Muscle of back (tissue), 11 donors: ENCODE results near the gene B4GALT5. TPM values are rescaled to one million over a fixed set of nuclear protein-coding genes. Genes with fewer than 3 reads are reported as not detected.
A peak's percentile ranks its signal among the peaks of the same experiment; 100 is the strongest.

ENCODE experiments used
- DNase-seq, 3 donors: peaks; one replicate each; pipeline versions ENCODE4 v3.0.0 to v3.0.0-alpha.2; 2013
- polyA plus RNA-seq, 10 donors: library from polyadenylated mRNA; unstranded; fragments of 120-200 nt; gene quantifications; one replicate each; pipeline ENCODE4 v1.2.1, GENCODE V29; 2013; ENCODE audit not compliant: insufficient read length in 10 of 10

B4GALT5 gene
- polyA plus RNA-seq, 10 donors, result 31.7 to 40.5 (median 34.7) TPM

GRCh38 chr20:49660912-49661311 lies 52.8 kb downstream of the B4GALT5 start:
- no peak for DNase-seq

DNA sequence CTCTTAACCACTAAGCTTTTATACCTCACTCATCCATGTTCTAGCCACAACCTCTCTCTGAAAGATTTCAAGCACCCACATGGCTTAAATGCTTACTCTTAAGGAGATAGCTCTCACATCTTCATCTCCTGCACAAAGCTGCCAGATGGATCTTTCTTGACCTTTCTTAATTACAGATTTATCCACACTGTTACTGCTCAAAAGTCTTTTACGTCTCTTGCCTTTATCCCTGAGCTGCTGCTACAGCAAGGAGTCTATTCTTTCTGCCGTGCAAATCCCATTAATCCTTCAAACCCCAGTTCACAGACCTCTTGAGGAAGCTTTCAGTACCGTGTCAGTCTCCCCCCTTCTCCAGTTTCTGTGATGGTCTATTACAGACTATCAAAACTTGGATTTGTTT lies 54.6 kb downstream of the B4GALT5 start:
- no peak for DNase-seq

GRCh38 chr20:49658508-49658907 lies 55.2 kb downstream of the B4GALT5 start:
- no peak for DNase-seq

DNA sequence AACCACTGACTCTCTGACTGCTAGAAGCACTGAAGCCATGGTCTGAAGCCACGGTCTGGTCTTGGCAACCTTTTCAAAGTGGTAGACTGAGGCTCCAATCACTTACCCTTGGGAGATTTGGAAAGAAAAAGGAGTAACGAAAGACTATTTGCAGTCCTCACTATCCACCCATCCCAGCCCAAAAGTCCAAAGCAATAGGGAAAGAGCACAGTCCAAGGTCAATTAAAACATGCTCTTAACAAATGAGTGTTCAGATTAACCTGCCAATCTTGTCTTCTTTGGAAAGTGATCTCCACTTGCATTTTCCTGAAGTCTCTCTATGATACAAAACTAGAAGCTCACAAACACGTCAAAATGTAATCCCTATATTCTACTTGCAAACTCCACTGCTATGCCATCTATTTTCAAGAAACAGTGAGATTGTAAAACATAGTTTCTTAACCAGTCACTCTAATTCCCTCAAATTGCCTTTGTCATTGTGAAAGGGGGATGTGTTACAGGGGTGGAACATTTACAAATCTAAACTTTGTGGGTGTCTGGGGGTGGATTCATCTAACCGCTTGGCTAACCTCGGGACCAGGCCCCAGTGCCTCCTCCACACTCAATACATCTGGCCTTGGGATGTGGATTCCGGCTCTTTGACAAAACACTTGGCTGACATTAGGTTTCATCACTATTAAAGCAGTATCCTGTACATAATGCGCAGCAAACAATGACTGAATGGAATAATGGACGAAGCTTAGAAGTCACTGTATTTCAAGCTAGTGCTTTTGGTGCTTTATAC lies 56.4 kb downstream of the B4GALT5 start:
- peak; percentile 47 to 83 (median 73) for DNase-seq

DNA sequence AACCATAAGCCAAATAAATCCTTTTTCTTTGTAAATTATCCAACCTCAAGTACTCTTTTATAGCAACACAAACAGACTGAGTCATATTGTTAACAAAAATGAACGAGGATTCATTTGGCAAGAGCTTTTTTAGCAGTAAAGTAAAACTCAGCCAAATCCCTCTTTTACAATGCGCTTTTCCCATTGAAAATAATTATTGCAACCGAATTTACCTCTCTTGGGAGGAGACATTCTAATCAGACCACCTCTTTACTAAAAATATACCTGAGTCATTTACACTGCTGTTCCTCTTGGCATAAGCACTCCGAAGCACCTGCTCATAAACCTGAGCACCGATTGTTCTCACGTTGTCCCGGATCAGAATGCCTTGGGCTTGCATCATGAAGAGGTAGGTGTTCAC lies 57.4 kb downstream of the B4GALT5 start:
- DNase-seq, result no peak

DNA sequence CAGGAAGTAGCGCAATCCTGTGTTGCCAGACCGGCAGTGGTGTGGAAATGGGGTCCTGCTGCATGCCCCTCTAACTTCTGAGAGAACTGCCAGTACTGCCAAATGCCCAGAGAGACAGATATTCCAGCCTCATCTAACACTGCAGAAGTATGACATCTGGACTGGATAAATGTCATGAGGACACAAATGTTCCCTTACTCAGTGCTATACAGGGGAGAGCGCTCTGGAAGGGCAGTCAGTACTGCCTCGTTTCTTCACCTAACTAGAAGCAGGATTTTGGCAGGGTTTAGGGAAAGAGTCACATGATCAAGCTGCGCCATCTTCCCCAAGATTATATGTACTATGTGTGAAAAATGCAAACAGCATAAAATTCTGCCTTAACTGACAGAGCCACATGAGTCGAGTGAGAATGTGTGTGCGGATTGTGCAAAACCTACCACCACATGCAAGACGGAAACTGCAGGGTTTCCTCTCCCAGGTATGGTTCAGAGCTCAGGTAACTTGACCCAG lies 59.7 kb downstream of the B4GALT5 start:
- DNase-seq, result no peak

GRCh38 chr20:49649672-49650071 lies 64.0 kb downstream of the B4GALT5 start:
- no peak for DNase-seq

DNA sequence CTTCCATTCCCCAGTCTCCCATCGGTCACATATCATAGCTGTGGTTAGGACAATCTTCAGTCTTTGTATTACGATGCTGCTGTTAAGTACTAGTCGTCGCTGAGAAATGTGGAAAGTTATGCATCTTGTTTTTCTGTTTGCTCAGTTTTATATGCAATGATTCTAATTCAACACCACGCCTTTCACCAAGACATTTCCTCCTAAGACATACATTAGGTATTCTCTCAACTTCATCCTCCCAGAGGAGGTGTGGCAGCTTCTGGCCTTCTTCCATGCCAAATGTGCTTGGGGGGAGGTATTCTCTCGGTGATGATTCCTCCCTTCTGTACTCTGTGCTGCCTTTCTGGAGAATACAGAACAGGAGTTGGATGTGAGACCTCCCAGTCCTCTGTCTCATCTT lies 66.1 kb downstream of the B4GALT5 start:
- peak in 1 of 3 donors; percentile 33 for DNase-seq

DNA sequence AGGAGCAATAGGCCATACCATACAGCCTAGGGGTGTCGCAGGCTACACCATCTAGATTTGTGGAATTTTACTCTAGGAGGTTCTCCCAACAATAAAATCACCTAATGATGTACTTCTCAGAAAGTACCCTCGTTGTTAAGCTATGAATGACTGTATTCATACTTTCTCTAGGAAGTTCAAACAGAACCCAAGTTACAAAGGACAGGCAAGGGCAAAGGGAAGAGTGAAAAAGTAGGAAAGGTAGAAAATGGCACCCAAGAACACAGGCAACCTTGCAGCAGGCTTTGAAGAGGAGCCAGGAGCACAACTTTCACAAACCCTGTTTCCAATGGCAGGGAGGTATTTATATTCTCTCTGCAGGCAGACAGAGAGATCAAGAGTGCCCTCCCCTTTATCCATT lies 67.2 kb downstream of the B4GALT5 start:
- no peak for DNase-seq

DNA sequence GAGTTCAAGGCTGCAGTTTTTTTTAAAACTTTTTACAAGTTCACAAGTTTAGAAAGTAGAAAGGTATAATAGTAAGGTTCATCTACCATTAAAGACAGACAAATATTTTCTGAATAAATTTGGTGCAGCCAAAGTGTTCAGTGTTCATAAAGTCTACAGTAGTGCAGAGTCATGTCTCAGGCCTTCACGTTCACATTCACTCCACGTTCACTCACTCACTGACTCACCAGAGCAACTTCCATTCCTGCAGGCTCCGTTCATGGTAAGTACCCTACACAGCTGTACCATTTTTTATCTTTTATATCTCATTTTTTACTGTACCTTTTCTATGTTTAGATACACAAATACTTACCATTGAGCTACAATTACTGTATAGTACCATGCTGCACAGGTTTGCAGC lies 67.6 kb downstream of the B4GALT5 start:
- no peak for DNase-seq

- no peak for DNase-seq
These were observed 68.6 kb downstream of the B4GALT5 start for GRCh38 chr20:49644980-49645565.

DNA sequence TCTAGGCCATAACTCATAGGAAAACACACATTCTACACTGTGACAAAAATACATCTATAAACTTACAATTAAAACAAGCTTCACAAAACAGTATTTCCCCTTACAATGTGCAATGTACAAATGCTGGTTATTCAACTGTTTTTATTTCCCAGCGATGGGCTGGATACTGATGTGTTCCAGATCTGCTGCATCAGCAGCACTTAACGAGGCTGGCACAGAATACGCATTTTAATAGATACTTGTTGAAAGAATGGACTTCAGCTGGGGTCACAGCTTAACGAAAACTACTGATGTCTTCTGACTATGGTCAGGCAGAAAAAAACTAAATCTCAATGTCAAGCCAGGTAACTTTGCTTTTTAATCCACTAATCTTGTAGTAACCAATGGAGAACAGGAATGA lies 70.9 kb downstream of the B4GALT5 start:
- DNase-seq, result no peak

GRCh38 chr20:49641683-49642656 lies 71.7 kb downstream of the B4GALT5 start:
- no peak for DNase-seq

GRCh38 chr20:49637046-49637637 lies 76.5 kb downstream of the B4GALT5 start:
- peak in 1 of 3 donors; percentile 37 for DNase-seq

- DNase-seq, result peak in 1 of 3 donors; percentile 32
These were observed 77.2 kb downstream of the B4GALT5 start for GRCh38 chr20:49636447-49636846.

GRCh38 chr20:49635866-49636265 lies 77.8 kb downstream of the B4GALT5 start:
- DNase-seq, result no peak

- DNase-seq, result peak in 1 of 3 donors; percentile 74
These were observed 78.5 kb downstream of the B4GALT5 start for GRCh38 chr20:49635166-49635565.

DNA sequence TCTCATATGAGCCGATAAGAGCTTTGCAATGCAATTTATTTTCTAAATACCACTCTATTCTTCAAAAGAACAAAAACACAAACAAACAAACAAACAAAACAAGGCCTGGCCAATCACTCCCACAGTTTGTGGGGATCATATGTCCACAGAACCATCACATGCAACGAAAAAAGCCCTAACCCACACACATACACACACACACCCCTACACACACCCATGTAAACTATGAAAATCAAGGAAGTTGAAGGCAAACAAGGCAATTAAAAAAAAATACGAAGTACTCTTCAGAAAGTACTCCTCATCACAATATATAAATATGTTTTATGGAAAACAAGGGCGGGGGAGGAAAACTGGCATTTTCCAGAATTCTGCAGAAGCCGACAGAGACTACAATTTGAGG lies 79.6 kb downstream of the B4GALT5 start:
- no peak for DNase-seq

GRCh38 chr20:49633643-49634042 lies 80.0 kb downstream of the B4GALT5 start:
- DNase-seq, result no peak

- no peak for DNase-seq
These were observed 80.7 kb downstream of the B4GALT5 start for GRCh38 chr20:49633023-49633422.

- no peak for DNase-seq
These were observed 81.7 kb downstream of the B4GALT5 start for GRCh38 chr20:49631856-49632418.
